HepG2 (cell line): ENCODE results near the gene TF.

ENCODE experiments used
- DNMT1 ChIP-seq: sonication (generic); formaldehyde crosslinking; IDR thresholded peaks from 2 replicates; pipeline ENCODE4 v1.5.1; 2020; ENCODE audit warnings: mild to moderate bottlenecking, missing genetic modification reagents
- NFIC ChIP-seq: IDR thresholded peaks from 2 replicates; pipeline ENCODE4 v1.6.1; 2012; ENCODE audit warnings: mild to moderate bottlenecking, low read length, inconsistent platforms
- ZNF138 ChIP-seq: sonication (generic); formaldehyde crosslinking; IDR thresholded peaks from 2 replicates; pipeline ENCODE4 v1.5.0; 2020; ENCODE audit warnings: mild to moderate bottlenecking, low read depth, missing genetic modification reagents
- ZNF558 ChIP-seq: sonication (generic); formaldehyde crosslinking; IDR thresholded peaks from 2 replicates; pipeline ENCODE4 v1.9.0; 2022; ENCODE audit warnings: mild to moderate bottlenecking, missing genetic modification reagents, borderline replicate concordance
- TF ChIP-seq, protein P1 (sequence below): sonication (generic); formaldehyde crosslinking; IDR thresholded peaks from 2 replicates; pipeline ENCODE4 v1.4.0; 2020; ENCODE audit warnings: mild to moderate bottlenecking, missing genetic modification reagents

DNA sequence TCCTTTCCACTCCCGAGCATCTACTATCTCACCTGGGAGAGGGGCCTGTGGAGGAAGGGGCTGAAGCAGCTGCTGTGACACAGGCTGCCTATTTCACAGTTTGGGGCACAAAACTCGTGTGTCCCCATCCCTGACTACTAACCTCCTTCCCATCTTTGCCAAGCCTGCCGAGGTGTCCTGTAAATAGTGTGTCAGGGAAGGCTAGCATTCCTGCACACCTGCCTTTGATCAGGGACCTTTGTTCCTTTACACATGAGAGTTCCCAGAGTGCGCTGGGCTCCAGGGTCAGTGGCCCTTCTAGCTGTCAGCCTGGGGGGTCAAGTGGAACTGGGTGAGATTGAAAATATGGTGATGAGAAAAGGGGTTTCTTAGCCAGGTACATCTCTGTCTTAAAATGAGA is 13.0 kb upstream of the TF start:
- no peak for TF ChIP-seq ZNF138 (CRISPR knock-in tag)
- TF ChIP-seq ZNF558 (CRISPR knock-in tag): no peak
- TF ChIP-seq, protein P1, sequence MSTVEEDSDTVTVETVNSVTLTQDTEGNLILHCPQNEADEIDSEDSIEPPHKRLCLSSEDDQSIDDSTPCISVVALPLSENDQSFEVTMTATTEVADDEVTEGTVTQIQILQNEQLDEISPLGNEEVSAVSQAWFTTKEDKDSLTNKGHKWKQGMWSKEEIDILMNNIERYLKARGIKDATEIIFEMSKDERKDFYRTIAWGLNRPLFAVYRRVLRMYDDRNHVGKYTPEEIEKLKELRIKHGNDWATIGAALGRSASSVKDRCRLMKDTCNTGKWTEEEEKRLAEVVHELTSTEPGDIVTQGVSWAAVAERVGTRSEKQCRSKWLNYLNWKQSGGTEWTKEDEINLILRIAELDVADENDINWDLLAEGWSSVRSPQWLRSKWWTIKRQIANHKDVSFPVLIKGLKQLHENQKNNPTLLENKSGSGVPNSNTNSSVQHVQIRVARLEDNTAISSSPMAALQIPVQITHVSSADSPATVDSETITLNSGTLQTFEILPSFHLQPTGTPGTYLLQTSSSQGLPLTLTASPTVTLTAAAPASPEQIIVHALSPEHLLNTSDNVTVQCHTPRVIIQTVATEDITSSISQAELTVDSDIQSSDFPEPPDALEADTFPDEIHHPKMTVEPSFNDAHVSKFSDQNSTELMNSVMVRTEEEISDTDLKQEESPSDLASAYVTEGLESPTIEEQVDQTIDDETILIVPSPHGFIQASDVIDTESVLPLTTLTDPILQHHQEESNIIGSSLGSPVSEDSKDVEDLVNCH (CRISPR knock-in tag): no peak
- TF ChIP-seq DNMT1 (CRISPR knock-in tag): no peak
- peak; percentile 74 for TF ChIP-seq NFIC
